Measurements from ENCODE around the gene PDSS2.
A peak's percentile ranks its signal among the peaks of the same experiment; 100 is the strongest.

Gene PDSS2

DNA sequence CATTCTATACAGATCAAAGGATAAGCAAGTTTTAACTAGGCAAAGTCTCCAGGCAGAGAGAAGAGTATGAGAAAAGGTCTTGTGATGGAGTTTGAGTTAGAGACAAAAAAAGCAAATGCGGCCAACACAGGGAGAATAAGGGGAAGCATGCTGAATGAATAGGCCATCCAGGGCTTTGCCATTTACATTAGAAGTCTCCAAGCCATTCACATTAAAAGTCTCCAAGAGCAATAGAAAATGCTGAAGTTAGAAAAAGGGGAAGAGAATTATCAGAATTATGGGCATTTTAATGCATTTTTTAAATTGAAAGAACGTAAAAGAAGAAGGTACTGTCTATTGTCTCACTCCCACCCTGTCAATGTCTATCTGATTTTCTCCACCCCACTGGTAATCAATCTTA lies 49.4 kb downstream of the PDSS2 start:
- Histone ChIP-seq H3K27ac (ENCODE audit: low read length) (no peak overlapping the region), H3K36me3 (ENCODE audit: insufficient read depth, low read depth, low read length) (no peaks in the 10 kb centered on the region), H3K9me3 (ENCODE audit: insufficient read depth, low read depth, low read length) (peaks cover 2% of the 10 kb centered on the region; the same call in 1 of the 2 replicates)

GRCh38 chr6:107408714-107409113 lies 50.6 kb downstream of the PDSS2 start:
- Histone ChIP-seq H3K9ac (ENCODE audit: low read depth, low read length) (no peak overlapping the region), H3K27ac (ENCODE audit: low read length) (no peak overlapping the region), H3K4me3 (ENCODE audit: low read length) (no peak overlapping the region), H3K27me3 (ENCODE audit: insufficient read depth, low read length) (no peaks in the 10 kb centered on the region), H3K4me1 (ENCODE audit: insufficient read depth, low read length) (peaks cover 10% of the 10 kb centered on the region), H3K9me3 (ENCODE audit: insufficient read depth, low read depth, low read length) (peaks cover 5% of the 10 kb centered on the region; the same call in 1 of the 2 replicates), H3K36me3 (ENCODE audit: insufficient read depth, low read depth, low read length) (no peaks in the 10 kb centered on the region)

More for the DNA sequence above, 49.4 kb downstream of the PDSS2 start:
- H3K27me3 ChIP-seq (ENCODE audit: insufficient read depth, low read length) = no peaks in the 10 kb centered on the region
- peak overlapping the region; percentile 28; the same call in 1 of the 2 replicates for H3K9ac ChIP-seq (ENCODE audit: low read depth, low read length)
- H3K4me1 ChIP-seq (ENCODE audit: insufficient read depth, low read length) = peaks cover 17% of the 10 kb centered on the region
- no peak overlapping the region for H3K4me3 ChIP-seq (ENCODE audit: low read length)

DNA sequence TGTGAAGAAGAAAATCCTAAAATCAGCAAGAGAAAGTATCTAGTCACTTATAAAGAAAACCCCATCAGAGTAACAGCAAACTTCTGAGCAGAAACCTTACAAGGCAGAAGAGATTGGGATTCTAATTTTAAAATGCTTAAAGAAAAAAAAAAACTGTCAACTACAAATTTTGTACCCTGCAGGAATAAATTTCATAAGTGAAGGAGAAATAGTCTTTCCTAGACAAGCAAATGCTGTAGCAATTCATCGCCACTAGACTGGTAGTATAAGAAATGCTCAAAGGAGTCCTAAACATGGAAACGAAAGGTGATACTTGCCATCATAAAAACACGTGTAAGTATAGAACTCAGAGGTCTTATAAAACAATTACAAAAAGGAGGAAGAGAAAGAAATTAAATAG lies 54.4 kb downstream of the PDSS2 start:
- no peaks in the 10 kb centered on the region for H3K36me3 ChIP-seq (ENCODE audit: insufficient read depth, low read depth, low read length)
- H3K4me3 ChIP-seq (ENCODE audit: low read length) = no peak overlapping the region
- H3K27me3 ChIP-seq (ENCODE audit: insufficient read depth, low read length) = no peaks in the 10 kb centered on the region
- no peak overlapping the region for H3K27ac ChIP-seq (ENCODE audit: low read length)
- H3K9me3 ChIP-seq (ENCODE audit: insufficient read depth, low read depth, low read length) = peaks cover 5% of the 10 kb centered on the region
- H3K4me1 ChIP-seq (ENCODE audit: insufficient read depth, low read length) = peaks cover 6% of the 10 kb centered on the region
- no peak overlapping the region for H3K9ac ChIP-seq (ENCODE audit: low read depth, low read length)

DNA sequence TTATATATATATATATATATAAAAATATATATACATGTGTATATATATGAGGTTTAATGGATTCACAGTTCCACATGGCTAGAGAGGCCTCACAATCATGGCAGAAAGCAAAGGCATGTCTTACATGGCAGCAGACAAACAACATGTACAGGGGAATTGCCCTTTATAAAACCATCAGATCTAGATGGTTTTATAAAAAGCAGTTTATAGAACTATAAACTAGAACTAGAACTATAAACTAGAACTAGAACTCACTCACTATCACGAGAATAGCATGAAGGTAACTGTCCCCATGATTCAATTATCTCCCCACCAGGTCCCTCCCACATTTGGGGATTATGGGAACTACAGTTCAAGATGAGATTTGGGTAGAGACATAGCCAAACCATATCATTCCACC lies 56.8 kb downstream of the PDSS2 start:
- no peak overlapping the region for H3K27ac ChIP-seq (ENCODE audit: low read length)
- no peaks in the 10 kb centered on the region for H3K27me3 ChIP-seq (ENCODE audit: insufficient read depth, low read length)
- no peaks in the 10 kb centered on the region for H3K36me3 ChIP-seq (ENCODE audit: insufficient read depth, low read depth, low read length)
- peaks cover 5% of the 10 kb centered on the region for H3K9me3 ChIP-seq (ENCODE audit: insufficient read depth, low read depth, low read length)
- H3K4me1 ChIP-seq (ENCODE audit: insufficient read depth, low read length) = no peaks in the 10 kb centered on the region
- H3K9ac ChIP-seq (ENCODE audit: low read depth, low read length) = no peak overlapping the region
- no peak overlapping the region for H3K4me3 ChIP-seq (ENCODE audit: low read length)

- H3K4me3 ChIP-seq (ENCODE audit: low read length) = no peak overlapping the region
- no peaks in the 10 kb centered on the region for H3K4me1 ChIP-seq (ENCODE audit: insufficient read depth, low read length)
- H3K36me3 ChIP-seq (ENCODE audit: insufficient read depth, low read depth, low read length) = no peaks in the 10 kb centered on the region
- H3K27me3 ChIP-seq (ENCODE audit: insufficient read depth, low read length) = no peaks in the 10 kb centered on the region
- no peak overlapping the region for H3K27ac ChIP-seq (ENCODE audit: low read length)
- H3K9ac ChIP-seq (ENCODE audit: low read depth, low read length) = no peak overlapping the region
- peaks cover 5% of the 10 kb centered on the region for H3K9me3 ChIP-seq (ENCODE audit: insufficient read depth, low read depth, low read length)
Observed at GRCh38 chr6:107401573-107401972, 57.8 kb downstream of the PDSS2 start.

DNA sequence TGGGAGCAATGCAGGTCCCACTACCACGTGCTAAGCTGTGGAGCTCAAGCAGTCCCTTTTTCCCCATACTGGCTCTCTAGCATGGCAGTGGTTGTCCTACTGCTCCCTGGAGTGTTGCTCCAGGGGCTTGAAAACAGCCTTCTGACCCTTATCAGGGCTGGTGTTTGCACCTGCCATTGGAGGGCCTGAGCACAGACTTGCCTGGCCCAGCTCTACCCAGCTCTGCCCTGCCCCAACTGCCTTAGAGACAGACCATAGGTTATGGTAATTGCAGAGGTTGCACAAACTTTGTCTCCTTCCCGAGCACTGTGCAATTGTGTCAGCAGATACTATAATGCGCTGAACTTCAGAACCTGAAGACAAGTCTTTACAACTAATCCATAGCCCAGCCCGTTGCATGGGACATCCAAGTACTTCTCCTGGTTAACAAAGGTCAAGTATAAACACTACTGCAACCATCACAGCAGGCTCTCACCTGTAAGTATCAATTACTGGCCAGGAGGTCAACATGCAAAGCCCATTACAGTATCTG lies 58.7 kb downstream of the PDSS2 start:
- no peaks in the 10 kb centered on the region for H3K27me3 ChIP-seq (ENCODE audit: insufficient read depth, low read length)
- H3K4me1 ChIP-seq (ENCODE audit: insufficient read depth, low read length) = no peaks in the 10 kb centered on the region
- no peak overlapping the region for H3K9ac ChIP-seq (ENCODE audit: low read depth, low read length)
- no peak overlapping the region for H3K27ac ChIP-seq (ENCODE audit: low read length)
- H3K4me3 ChIP-seq (ENCODE audit: low read length) = no peak overlapping the region
- no peaks in the 10 kb centered on the region for H3K36me3 ChIP-seq (ENCODE audit: insufficient read depth, low read depth, low read length)
- peaks cover 5% of the 10 kb centered on the region for H3K9me3 ChIP-seq (ENCODE audit: insufficient read depth, low read depth, low read length)

- Histone ChIP-seq H3K9me3 (ENCODE audit: insufficient read depth, low read depth, low read length) (peaks cover 3% of the 10 kb centered on the region), H3K4me1 (ENCODE audit: insufficient read depth, low read length) (no peaks in the 10 kb centered on the region), H3K36me3 (ENCODE audit: insufficient read depth, low read depth, low read length) (no peaks in the 10 kb centered on the region), H3K4me3 (ENCODE audit: low read length) (no peak overlapping the region), H3K27me3 (ENCODE audit: insufficient read depth, low read length) (no peaks in the 10 kb centered on the region), H3K9ac (ENCODE audit: low read depth, low read length) (no peak overlapping the region), H3K27ac (ENCODE audit: low read length) (no peak overlapping the region)
Observed at GRCh38 chr6:107399935-107400334, 59.4 kb downstream of the PDSS2 start.

- H3K27ac ChIP-seq (ENCODE audit: low read length) = no peak overlapping the region
- H3K36me3 ChIP-seq (ENCODE audit: insufficient read depth, low read depth, low read length) = no peaks in the 10 kb centered on the region
- H3K4me3 ChIP-seq (ENCODE audit: low read length) = no peak overlapping the region
- H3K4me1 ChIP-seq (ENCODE audit: insufficient read depth, low read length) = no peaks in the 10 kb centered on the region
- H3K9ac ChIP-seq (ENCODE audit: low read depth, low read length) = no peak overlapping the region
- H3K27me3 ChIP-seq (ENCODE audit: insufficient read depth, low read length) = no peaks in the 10 kb centered on the region
- H3K9me3 ChIP-seq (ENCODE audit: insufficient read depth, low read depth, low read length) = peaks cover 9% of the 10 kb centered on the region
Observed at GRCh38 chr6:107398001-107398400, 61.4 kb downstream of the PDSS2 start.

DNA sequence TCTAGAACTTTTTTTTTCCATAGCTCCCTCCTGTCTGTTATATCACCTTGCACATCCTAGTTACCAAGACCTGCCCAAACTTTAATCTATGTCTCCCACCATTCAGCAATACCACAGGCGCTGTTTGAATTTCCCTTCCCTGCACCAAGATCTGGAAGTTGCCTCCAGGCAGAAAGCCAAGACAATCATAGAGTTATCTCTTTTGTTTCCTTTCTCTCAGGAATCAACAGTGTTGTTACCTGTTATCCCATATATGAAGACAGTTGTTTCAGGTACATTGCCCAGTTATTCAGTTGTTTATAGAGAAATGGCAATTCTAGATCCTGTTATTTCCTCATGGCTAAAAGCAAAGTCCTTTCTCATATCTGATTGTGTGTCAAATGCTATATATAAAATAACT lies 63.2 kb downstream of the PDSS2 start:
- H3K4me1 ChIP-seq (ENCODE audit: insufficient read depth, low read length) = no peaks in the 10 kb centered on the region
- H3K9ac ChIP-seq (ENCODE audit: low read depth, low read length) = no peak overlapping the region
- H3K27me3 ChIP-seq (ENCODE audit: insufficient read depth, low read length) = no peaks in the 10 kb centered on the region
- H3K4me3 ChIP-seq (ENCODE audit: low read length) = no peak overlapping the region
- peaks cover 9% of the 10 kb centered on the region; the same call in 1 of the 2 replicates for H3K9me3 ChIP-seq (ENCODE audit: insufficient read depth, low read depth, low read length)
- no peak overlapping the region for H3K27ac ChIP-seq (ENCODE audit: low read length)
- no peaks in the 10 kb centered on the region for H3K36me3 ChIP-seq (ENCODE audit: insufficient read depth, low read depth, low read length)

DNA sequence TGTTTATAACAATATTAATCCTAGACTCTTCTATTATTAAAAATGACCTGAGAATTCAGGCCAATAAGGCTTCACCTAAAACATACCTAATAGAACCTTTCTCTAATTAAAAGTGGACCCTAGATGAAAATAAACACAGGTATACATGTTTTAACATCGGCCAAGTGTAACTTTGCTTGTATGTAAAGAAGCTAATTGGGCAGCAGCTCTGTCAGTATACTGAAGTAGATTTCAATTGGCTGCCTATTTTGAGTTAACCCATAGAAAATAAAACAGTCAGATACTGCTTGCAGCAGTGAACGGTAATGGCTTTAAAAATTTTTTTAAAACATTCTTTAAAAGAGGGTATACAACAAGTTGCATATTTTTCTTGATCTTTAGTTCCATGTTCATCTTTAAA lies 67.3 kb downstream of the PDSS2 start:
- Histone ChIP-seq H3K27ac (ENCODE audit: low read length) (no peak overlapping the region), H3K4me1 (ENCODE audit: insufficient read depth, low read length) (no peaks in the 10 kb centered on the region), H3K27me3 (ENCODE audit: insufficient read depth, low read length) (no peaks in the 10 kb centered on the region), H3K4me3 (ENCODE audit: low read length) (no peak overlapping the region), H3K36me3 (ENCODE audit: insufficient read depth, low read depth, low read length) (no peaks in the 10 kb centered on the region), H3K9me3 (ENCODE audit: insufficient read depth, low read depth, low read length) (peaks cover 9% of the 10 kb centered on the region; the same call in 1 of the 2 replicates), H3K9ac (ENCODE audit: low read depth, low read length) (no peak overlapping the region)

DNA sequence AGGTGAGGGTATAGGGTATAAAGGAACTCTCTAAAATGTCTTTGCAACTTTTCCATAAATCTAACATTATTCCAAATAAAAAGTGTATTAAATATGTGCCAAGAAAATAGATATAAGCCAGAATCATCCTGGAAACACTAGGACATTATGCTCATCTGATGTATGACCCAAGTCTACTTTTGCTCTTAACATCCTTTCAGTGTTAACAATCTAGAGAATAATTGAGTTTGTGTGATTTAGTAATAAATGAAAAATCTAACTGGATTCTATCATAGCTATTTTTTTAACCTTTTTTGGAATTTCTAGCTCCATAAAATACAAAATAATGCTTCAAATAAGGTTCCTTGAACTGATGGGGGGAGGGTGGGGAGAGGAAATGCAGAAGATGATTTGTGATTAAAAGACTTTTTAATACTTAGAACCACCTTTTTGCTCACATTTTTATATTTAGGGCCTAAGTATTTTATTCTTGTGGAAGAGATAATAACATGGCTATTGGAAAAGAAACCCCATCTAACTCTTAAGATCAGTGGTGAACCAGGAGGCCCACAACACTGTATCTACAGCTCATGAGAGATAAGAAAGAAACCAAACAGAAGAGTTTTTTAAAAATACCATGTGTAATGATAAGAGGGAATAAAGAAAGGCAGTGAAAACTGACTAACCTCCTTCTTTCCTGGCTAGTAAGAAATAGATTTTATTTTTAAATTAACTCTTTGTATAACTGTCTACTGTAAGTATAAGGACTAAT lies 68.5 kb downstream of the PDSS2 start:
- Histone ChIP-seq H3K36me3 (ENCODE audit: insufficient read depth, low read depth, low read length) (no peaks in the 10 kb centered on the region), H3K4me3 (ENCODE audit: low read length) (no peak overlapping the region), H3K9me3 (ENCODE audit: insufficient read depth, low read depth, low read length) (peaks cover 9% of the 10 kb centered on the region; the same call in 1 of the 2 replicates), H3K9ac (ENCODE audit: low read depth, low read length) (no peak overlapping the region), H3K27ac (ENCODE audit: low read length) (no peak overlapping the region), H3K27me3 (ENCODE audit: insufficient read depth, low read length) (no peaks in the 10 kb centered on the region), H3K4me1 (ENCODE audit: insufficient read depth, low read length) (no peaks in the 10 kb centered on the region)

DNA sequence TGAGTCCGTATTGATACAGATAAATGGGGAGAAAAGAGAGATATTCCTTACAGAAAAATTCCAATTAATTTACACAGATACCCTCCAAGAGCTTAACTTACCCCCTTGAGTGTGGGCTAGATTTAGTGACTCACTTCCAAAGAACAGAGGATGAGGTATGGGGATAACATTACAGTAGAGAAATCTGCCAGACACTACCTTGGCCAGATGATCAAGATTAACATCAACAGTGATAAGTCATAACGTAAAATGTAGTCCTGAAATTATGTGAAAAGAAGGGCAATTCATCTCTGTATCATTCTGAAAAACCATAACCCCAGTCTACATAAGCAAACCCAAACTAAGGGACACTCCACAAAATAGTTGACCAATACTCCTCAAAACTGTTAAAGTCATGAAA lies 69.3 kb downstream of the PDSS2 start:
- H3K27me3 ChIP-seq (ENCODE audit: insufficient read depth, low read length) = no peaks in the 10 kb centered on the region
- no peaks in the 10 kb centered on the region for H3K4me1 ChIP-seq (ENCODE audit: insufficient read depth, low read length)
- H3K9ac ChIP-seq (ENCODE audit: low read depth, low read length) = no peak overlapping the region
- H3K9me3 ChIP-seq (ENCODE audit: insufficient read depth, low read depth, low read length) = peaks cover 9% of the 10 kb centered on the region; the same call in 1 of the 2 replicates
- H3K27ac ChIP-seq (ENCODE audit: low read length) = no peak overlapping the region
- H3K36me3 ChIP-seq (ENCODE audit: insufficient read depth, low read depth, low read length) = no peaks in the 10 kb centered on the region
- H3K4me3 ChIP-seq (ENCODE audit: low read length) = no peak overlapping the region
